BLaER1 (cell line): ENCODE data around the gene PRPS2.

Experiments used
- H3K27ac ChIP-seq: shearing (Covaris generic); formaldehyde crosslinking; 2 replicates; pipeline ENCODE4 v1.8.1; 2022
- H3K27me3 ChIP-seq: shearing (Covaris generic); formaldehyde crosslinking; 2 replicates; pipeline ENCODE4 v1.8.1; 2022
- H3K36me3 ChIP-seq: shearing (Covaris generic); formaldehyde crosslinking; 2 replicates; pipeline ENCODE4 v1.8.1; 2022
- H3K4me1 ChIP-seq: shearing (Covaris generic); formaldehyde crosslinking; 2 replicates; pipeline ENCODE4 v1.8.1; 2022
- H3K4me2 ChIP-seq: shearing (Covaris generic); formaldehyde crosslinking; 2 replicates; pipeline ENCODE4 v1.8.1; 2022
- H3K4me3 ChIP-seq: shearing (Covaris generic); formaldehyde crosslinking; 2 replicates; pipeline ENCODE4 v1.8.1; 2022
- H3K9ac ChIP-seq: shearing (Covaris generic); formaldehyde crosslinking; 2 replicates; pipeline ENCODE4 v1.8.1; 2022
- H3K9me3 ChIP-seq: shearing (Covaris generic); formaldehyde crosslinking; 2 replicates; pipeline ENCODE4 v1.8.1; 2022
- H4K20me1 ChIP-seq: shearing (Covaris generic); formaldehyde crosslinking; 2 replicates; pipeline ENCODE4 v1.8.1; 2022
- Cebpa-rat ChIP-seq: shearing (Covaris generic); IDR thresholded peaks from 2 replicates; pipeline ENCODE4 v1.8.1; 2022

Gene PRPS2

DNA sequence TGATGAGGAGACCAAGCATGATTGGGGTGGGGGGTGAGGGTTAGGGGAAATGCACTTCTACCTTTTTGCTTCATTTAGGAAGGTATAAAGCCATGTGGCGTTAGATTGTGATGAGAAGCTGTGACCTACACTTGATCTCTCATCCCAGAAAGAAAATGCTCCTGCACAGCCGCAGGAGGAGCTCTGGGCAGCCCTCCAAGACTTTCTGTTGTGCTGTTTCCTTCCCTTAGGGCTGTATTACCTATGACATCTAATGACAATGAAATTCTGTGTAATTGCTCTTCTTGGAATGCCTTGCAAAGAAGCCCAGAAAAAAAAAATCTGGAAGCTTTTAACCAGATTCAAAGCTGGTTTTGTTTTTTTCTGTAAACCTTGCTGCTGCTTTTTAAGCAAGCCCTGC is 13.4 kb downstream of the PRPS2 start:
- peaks cover 50% of the 10 kb centered on the region for H3K36me3 ChIP-seq
- H3K9ac ChIP-seq = no peak overlapping the region
- H3K9me3 ChIP-seq = no peaks in the 10 kb centered on the region
- no peak for TF ChIP-seq Cebpa-rat
- peaks cover 100% of the 10 kb centered on the region for H3K27me3 ChIP-seq
- peaks cover 72% of the 10 kb centered on the region; the same call in 1 of the 2 replicates for H4K20me1 ChIP-seq
- no peak overlapping the region for H3K4me2 ChIP-seq
- H3K4me1 ChIP-seq = no peaks in the 10 kb centered on the region
- no peak overlapping the region for H3K4me3 ChIP-seq
- H3K27ac ChIP-seq = no peak overlapping the region

DNA sequence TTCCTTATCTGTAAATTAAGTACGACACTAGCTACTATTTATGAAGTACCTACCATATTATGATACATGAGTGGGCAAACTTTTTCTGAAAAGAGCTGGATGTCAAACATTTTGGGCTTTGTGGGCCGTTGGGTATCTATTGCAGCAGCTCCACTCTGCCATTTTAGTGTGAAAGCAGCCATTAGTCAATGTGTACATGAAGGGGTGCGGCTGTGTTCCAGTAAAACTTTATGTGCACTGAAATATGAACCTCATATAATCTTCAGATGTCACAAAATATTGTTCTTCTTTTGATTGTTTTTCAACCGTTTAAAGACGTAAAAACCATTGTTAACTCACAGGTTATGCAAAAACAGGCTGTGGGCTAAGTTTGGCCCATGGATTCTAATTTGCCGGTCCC is 14.1 kb downstream of the PRPS2 start:
- Histone ChIP-seq H3K4me3 (no peak overlapping the region), H3K27ac (no peak overlapping the region)

DNA sequence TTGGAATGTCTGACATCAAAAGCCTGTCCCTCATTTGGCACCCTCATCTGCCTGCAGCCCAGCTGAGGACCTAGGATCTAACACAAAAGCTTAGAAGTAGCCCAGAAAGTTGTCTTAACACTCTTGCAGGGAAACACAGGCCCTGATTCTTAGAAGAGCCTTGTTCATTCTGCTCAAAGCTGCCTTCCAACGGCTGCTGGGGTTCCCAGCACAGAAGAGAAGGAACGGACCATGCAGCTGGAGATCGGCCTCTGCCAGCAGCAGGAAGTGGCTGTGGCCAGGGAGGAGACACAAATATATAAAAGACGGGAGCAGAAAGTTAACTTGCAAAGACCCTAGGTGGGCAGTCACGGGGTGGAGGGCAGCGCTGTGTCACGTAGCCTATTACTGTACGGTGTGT is 20.4 kb downstream of the PRPS2 start:
- H3K36me3 ChIP-seq = peaks cover 44% of the 10 kb centered on the region
- peaks cover 50% of the 10 kb centered on the region; the same call in 1 of the 2 replicates for H4K20me1 ChIP-seq
- no peaks in the 10 kb centered on the region for H3K9me3 ChIP-seq
- H3K4me2 ChIP-seq = no peak overlapping the region
- no peak overlapping the region for H3K27ac ChIP-seq
- H3K4me3 ChIP-seq = no peak overlapping the region
- no peaks in the 10 kb centered on the region for H3K4me1 ChIP-seq
- H3K9ac ChIP-seq = no peak overlapping the region
- H3K27me3 ChIP-seq = peaks cover 100% of the 10 kb centered on the region
- no peak for TF ChIP-seq Cebpa-rat

More for the DNA sequence above, 14.1 kb downstream of the PRPS2 start:
- no peak for TF ChIP-seq Cebpa-rat
- H3K4me2 ChIP-seq = no peak overlapping the region
- peaks cover 51% of the 10 kb centered on the region for H3K36me3 ChIP-seq
- peaks cover 100% of the 10 kb centered on the region for H3K27me3 ChIP-seq
- no peak overlapping the region for H3K9ac ChIP-seq
- H4K20me1 ChIP-seq = peaks cover 66% of the 10 kb centered on the region; the same call in 1 of the 2 replicates
- H3K4me1 ChIP-seq = no peaks in the 10 kb centered on the region
- no peaks in the 10 kb centered on the region for H3K9me3 ChIP-seq

GRCh38 chrX:12814420-12814819 is 23.2 kb downstream of the PRPS2 start:
- Histone ChIP-seq H3K27ac (no peak overlapping the region), H3K9me3 (no peaks in the 10 kb centered on the region), H3K4me2 (no peak overlapping the region), H3K36me3 (peaks cover 47% of the 10 kb centered on the region), H4K20me1 (peaks cover 33% of the 10 kb centered on the region; the same call in 1 of the 2 replicates), H3K4me1 (no peaks in the 10 kb centered on the region), H3K27me3 (peaks cover 98% of the 10 kb centered on the region), H3K9ac (no peak overlapping the region), H3K4me3 (no peak overlapping the region)
- no peak for TF ChIP-seq Cebpa-rat

DNA sequence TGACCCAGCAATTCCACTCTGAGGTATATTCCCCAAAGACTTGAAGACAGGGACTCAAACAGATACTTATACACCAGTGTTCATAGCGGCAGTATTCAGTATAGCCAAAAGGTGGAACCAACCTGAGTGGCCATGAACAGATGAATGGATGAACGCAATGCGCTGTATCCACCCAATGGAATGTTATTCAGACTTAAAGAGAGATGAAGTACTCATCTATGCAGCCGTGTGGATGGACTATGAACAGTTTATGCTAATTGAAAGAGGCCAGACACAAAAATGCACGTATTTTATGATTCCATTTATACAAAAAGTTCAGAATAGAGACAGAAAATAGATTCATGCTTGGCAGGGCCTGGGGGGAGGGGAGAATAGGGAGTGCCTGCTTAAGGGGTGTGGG is 26.3 kb downstream of the PRPS2 start:
- no peaks in the 10 kb centered on the region for H3K9me3 ChIP-seq
- H3K4me2 ChIP-seq = no peak overlapping the region
- peaks cover 11% of the 10 kb centered on the region; the same call in 1 of the 2 replicates for H4K20me1 ChIP-seq
- no peak for TF ChIP-seq Cebpa-rat
- H3K4me1 ChIP-seq = no peaks in the 10 kb centered on the region
- no peak overlapping the region for H3K9ac ChIP-seq
- no peak overlapping the region for H3K4me3 ChIP-seq
- H3K36me3 ChIP-seq = peaks cover 47% of the 10 kb centered on the region
- peaks cover 96% of the 10 kb centered on the region for H3K27me3 ChIP-seq
- no peak overlapping the region for H3K27ac ChIP-seq

- no peak for TF ChIP-seq Cebpa-rat
- H3K27ac ChIP-seq = no peak overlapping the region
- no peak overlapping the region for H3K4me2 ChIP-seq
- H3K27me3 ChIP-seq = peaks cover 95% of the 10 kb centered on the region
- peaks cover 53% of the 10 kb centered on the region for H3K36me3 ChIP-seq
- no peaks in the 10 kb centered on the region for H3K9me3 ChIP-seq
- H3K4me3 ChIP-seq = no peak overlapping the region
- no peak overlapping the region for H3K9ac ChIP-seq
- no peaks in the 10 kb centered on the region; the same call in 1 of the 2 replicates for H4K20me1 ChIP-seq
- H3K4me1 ChIP-seq = no peaks in the 10 kb centered on the region
Observed at GRCh38 chrX:12819222-12819621, 28.0 kb downstream of the PRPS2 start.

DNA sequence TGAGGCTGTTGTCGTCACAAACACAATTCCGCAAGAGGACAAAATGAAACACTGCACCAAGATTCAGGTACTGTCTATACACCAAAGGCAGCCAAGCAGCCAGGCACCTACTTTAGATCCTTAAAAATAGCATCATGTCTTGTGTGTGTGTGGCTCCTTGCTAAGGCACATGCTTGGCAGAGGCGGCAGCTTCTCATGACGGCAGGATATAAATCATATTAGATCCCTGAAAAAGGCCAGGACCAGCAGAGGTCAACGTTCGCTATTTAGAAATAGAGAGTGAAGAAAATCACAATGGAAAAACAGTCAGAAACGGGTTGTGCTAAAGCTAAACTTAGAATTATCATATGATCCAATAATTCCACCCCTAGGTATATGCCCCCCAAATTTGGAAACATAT is 29.5 kb downstream of the PRPS2 start:
- Histone ChIP-seq H3K36me3 (peaks cover 55% of the 10 kb centered on the region), H3K27me3 (peaks cover 95% of the 10 kb centered on the region)
- TF ChIP-seq Cebpa-rat = no peak

DNA sequence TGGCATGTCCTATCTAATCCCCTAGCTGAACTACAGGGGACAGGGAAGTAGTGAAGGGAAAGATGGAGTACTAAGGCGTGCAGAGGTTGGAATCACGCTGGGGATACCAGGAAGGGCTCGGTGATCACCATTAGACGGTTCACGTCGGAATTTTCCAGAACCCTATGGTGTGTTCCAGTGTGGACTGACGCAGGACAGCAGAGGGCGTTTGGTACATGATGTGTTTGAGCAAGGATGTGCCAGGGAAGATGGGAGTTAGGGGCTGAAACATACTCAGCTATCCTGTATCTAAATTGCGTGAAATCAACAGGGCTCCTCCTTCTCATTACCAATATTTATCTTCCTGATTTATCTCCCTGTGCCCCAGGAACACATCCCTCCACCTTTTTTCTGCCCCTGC is 33.7 kb downstream of the PRPS2 start:
- H3K4me1 ChIP-seq = no peaks in the 10 kb centered on the region
- H3K27ac ChIP-seq = no peak overlapping the region
- H3K4me3 ChIP-seq = no peak overlapping the region
- no peak for TF ChIP-seq Cebpa-rat
- peaks cover 39% of the 10 kb centered on the region for H3K36me3 ChIP-seq
- no peak overlapping the region for H3K4me2 ChIP-seq
- H3K9me3 ChIP-seq = no peaks in the 10 kb centered on the region
- H3K27me3 ChIP-seq = peaks cover 94% of the 10 kb centered on the region
- peaks cover 8% of the 10 kb centered on the region; the same call in 1 of the 2 replicates for H4K20me1 ChIP-seq
- H3K9ac ChIP-seq = no peak overlapping the region

More for the DNA sequence above, 29.5 kb downstream of the PRPS2 start:
- Histone ChIP-seq H3K9me3 (no peaks in the 10 kb centered on the region), H3K4me1 (no peaks in the 10 kb centered on the region), H3K27ac (no peak overlapping the region), H3K4me3 (no peak overlapping the region), H3K4me2 (no peak overlapping the region), H4K20me1 (no peaks in the 10 kb centered on the region), H3K9ac (no peak overlapping the region)

- no peak overlapping the region for H3K9ac ChIP-seq
- H3K27me3 ChIP-seq = peaks cover 94% of the 10 kb centered on the region
- H3K4me1 ChIP-seq = no peaks in the 10 kb centered on the region
- no peaks in the 10 kb centered on the region for H3K9me3 ChIP-seq
- no peak overlapping the region for H3K4me3 ChIP-seq
- no peak overlapping the region for H3K4me2 ChIP-seq
- TF ChIP-seq Cebpa-rat = no peak
- no peak overlapping the region for H3K27ac ChIP-seq
- peaks cover 31% of the 10 kb centered on the region for H3K36me3 ChIP-seq
- peaks cover 8% of the 10 kb centered on the region; the same call in 1 of the 2 replicates for H4K20me1 ChIP-seq
Observed at GRCh38 chrX:12825801-12826200, 34.6 kb downstream of the PRPS2 start.

DNA sequence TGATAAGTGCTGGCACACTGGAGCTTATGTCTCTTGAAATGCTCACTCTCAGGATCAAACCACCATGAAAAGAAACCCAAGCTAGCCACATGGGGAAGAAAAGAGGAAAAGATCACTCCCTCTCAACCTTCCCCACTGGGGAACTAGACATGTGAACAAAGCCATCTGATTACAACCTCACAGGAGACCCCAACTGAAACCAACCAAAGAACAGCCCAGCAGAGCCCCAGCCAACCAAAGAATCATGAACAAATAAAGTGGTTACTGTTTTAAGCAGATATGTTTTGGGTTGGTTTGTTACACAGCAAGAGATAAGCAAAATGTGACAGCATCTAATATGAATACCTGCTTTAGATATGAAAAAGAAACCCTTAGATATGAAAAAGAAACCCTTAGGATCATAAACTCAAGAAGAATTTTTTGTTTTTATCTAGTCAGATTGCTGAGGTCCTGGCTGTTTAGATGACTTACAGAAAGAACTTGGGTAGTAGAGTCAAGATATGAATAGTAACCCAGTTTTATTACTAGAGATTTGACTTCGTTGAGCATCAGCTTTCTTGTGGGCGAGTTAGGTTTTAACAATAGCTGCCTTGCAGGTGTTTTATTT is 52.0 kb downstream of the PRPS2 start:
- H3K4me1 ChIP-seq = no peaks in the 10 kb centered on the region
- H3K36me3 ChIP-seq = no peaks in the 10 kb centered on the region
- H3K4me3 ChIP-seq = no peak overlapping the region
- H3K4me2 ChIP-seq = no peak overlapping the region
- H4K20me1 ChIP-seq = no peaks in the 10 kb centered on the region
- H3K9me3 ChIP-seq = 0 out of 2 replicates have a peak, but pooled peaks cover 3% of the 10 kb centered on the region
- H3K27ac ChIP-seq = no peak overlapping the region
- H3K27me3 ChIP-seq = peaks cover 87% of the 10 kb centered on the region
- no peak for TF ChIP-seq Cebpa-rat
- H3K9ac ChIP-seq = no peak overlapping the region
